ENCODE measurements around the gene KCNQ1. TPM values are rescaled to one million over a fixed set of nuclear protein-coding genes. Genes with fewer than 3 reads are reported as not detected.

KCNQ1 gene
- total RNA-seq, 1 donor from 2014 or later, result 7.9 TPM

DNA sequence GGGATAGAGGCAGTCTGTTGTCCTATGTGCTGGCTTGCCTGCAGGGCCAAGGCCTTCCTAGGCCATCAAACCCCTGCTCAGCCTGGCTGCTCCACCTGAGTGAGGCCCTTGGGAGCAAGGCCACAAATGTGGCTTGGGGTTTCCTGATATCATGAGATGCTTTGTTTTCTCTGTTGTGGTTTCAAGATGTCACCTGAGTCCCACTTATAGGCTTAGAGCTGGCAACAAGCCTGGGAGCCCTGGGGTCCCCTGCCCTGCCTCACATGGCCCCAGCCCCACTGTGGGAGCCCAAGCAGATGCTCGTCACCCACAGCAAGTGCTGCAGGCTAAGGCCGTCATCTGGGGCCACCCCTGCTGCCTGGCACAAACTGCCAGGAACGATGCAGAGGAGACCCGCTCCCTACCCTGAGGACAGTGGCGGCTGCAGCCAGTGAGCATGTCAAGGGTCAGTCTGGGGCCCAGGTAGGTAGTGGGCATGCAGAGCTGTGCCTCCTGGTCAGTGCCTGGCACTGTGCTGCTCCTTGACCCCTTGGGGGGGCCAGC lies 330.3 kb downstream of the KCNQ1 start:
- DNase-seq (ENCODE audit: low spot score), result no peak

DNA sequence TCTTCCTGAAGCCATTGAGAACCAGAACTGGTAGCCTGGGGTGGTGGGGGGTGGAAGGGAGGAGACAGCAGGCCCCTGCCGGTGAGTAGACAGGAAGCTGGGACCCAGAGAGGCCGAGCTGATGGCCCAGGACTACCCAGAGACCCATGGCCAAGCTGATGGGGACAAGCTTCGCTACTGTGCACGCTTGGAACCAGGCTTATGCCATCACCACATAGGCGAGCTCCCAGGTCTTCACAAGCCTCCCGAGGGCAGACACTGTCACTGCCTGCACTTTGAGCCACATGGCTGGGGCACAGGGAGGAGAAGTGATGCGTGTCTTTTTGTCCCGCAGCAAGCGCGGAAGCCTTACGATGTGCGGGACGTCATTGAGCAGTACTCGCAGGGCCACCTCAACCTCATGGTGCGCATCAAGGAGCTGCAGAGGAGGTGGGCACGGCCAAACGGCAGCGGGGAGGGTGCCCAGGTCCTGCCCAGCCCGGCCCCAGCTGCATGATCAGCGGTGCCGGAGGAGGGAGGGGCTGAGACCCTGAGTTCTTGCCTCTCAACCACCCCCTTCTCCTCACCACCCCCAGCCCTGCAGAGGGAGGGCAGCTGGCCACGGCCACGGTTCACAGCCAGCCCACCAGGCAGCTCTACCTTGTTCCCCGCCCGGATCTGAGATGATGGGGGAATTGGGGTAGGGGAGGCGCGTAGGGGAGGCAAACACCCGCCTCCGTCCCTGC lies 331.0 kb downstream of the KCNQ1 start:
- no peak for DNase-seq (ENCODE audit: low spot score)

DNA sequence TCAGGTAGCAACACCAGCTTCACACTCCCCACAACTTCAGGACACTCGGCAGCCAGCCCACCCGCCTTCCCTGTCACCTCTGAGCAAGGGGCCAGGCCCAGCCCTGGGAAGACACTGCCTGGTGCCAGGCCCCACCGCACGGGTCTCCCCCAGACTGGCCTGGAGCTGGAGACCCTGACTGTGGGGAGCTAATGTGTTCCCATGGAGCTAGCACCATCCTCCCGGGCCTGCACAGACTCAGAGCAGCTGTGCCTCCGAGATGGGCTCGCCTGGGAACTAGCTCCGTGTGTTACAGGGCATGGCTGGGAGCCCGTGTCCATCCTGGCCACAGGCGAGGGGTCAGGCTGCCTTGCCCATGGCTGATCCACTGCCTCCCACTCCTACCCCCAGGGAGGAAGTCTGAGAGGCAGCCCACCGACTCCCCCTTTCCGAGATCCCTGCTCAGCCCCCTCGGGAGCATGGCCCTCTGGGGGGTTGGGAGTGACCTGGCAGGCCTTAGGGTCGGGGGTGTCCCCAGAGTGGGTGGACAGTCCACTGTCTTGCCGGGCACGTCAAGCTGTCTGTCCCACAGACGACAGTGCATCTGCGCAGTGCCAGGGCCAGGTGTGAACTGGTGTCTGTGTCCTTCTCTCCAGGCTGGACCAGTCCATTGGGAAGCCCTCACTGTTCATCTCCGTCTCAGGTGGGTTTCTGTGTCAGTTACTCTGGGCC lies 331.7 kb downstream of the KCNQ1 start:
- no peak for DNase-seq (ENCODE audit: low spot score)

DNA sequence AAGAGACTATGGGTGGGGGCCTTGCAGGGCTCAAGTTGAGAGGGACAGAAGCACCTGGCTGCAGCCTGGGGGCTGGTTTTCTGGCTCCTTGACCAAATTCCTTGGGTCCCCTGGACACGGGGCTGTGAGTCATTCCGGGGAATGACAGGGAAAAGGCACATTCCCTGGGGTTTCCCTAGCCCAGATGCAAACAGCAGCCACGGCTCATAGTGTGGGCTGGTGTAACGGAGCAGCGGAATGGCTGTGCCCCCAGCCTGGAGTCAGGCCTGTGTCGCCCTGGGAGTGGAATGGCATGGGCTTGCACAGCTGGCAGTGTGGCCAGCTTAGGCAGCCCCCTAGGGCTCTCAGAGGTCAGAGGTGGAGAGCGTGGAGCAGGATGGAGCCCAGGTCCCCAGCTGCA lies 332.6 kb downstream of the KCNQ1 start:
- no peak for DNase-seq (ENCODE audit: low spot score)

DNA sequence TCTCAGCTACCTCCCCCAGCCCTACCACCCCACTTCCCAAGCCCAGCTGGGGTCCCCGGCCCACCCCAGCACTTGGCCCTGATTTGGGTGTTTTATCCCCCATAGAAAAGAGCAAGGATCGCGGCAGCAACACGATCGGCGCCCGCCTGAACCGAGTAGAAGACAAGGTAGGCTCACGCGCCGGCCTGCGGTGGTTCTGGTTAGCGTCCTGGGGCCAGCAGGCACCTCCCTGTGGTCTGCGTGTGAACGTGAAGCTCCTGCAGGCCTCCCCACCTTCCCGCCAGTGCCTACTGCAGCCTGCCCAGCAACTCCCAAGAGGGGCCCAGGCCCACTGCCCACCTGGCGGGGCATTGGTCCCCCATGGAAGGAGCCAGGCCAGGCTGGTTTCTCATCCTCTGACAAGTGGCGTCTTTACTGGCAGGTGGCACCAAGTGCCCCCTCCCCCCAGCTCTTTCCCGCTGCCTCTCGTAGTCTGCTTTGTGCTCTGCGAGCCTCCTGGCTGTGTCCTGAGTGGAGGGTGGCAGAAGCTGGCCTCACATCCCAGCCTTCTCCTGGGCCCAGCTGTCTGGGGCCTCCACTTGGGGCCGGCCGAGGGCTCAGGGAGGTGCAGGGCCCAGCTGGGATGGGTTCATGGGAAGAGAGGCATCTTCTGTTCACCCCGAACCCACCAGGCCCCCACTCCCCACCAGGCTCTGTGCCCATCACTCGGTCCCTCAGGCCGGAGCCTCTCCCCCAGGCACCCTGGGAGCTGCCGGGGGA lies 333.2 kb downstream of the KCNQ1 start:
- no peak for DNase-seq (ENCODE audit: low spot score)

DNA sequence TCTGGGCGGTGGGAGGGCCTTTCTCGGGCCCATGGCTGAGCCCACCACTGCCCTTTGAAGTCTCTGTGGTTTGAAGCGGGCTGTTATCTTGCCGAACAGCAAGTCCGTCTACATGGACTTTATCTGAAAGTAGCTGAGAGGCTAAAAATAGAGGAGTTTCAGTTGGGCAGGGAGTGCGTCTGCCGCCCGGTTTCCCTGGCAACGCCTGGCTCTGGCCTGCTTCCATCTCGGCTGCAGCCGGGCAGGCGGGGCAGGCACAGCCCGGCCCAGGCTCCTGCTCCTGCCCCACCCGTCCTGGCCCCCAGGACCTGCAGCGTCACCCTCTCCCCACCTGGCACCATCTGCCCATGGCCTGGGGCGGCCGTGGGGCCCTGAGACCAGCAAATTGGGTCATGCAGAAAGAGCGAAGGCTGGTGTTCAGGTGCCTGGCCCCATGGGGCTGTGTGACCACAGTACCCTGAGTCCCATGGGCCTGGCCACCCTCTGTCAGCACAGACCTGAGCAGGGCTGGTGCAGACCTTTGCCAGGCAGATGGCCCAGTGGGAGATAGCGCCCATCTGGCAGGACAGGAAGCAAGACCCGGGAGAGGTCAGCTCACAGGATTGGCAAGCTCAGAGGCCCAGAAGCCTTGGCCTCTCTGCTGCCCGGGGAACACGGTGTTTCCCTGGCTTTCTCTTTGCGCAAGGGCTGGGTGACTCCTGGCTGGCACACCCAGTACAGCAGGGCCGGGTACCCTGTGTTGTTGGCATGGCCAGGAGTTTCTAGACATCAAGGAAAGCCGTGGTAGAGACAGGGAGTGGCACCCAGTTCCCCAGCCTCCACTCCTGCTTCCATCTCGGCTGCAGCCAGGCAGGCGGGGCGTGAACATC lies 334.1 kb downstream of the KCNQ1 start:
- DNase-seq (ENCODE audit: low spot score), result peak; percentile 96

DNA sequence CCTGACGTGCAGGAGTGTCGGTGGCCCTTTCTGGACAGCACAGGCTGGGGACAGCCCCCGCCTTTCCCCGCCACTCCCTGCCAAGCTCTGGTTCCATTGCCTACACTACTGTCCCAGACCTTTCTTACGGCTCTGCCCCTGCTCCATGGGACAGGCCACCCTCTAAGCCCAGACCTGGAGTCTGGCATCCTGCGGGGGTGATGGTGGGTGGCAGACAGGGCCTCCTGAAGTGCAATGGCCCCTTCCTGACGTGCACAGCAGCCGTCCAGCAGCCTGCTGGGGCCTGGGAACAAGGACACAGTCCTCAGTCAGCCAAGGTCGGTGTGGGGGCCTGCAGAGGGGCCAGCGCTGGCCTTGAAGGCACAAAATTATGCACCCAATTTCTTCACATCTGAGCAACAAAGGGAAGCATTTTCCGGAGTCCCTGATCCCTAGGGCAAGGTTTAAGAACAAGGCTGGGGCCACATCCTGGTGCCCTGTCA lies 334.7 kb downstream of the KCNQ1 start:
- DNase-seq (ENCODE audit: low spot score), result no peak

DNA sequence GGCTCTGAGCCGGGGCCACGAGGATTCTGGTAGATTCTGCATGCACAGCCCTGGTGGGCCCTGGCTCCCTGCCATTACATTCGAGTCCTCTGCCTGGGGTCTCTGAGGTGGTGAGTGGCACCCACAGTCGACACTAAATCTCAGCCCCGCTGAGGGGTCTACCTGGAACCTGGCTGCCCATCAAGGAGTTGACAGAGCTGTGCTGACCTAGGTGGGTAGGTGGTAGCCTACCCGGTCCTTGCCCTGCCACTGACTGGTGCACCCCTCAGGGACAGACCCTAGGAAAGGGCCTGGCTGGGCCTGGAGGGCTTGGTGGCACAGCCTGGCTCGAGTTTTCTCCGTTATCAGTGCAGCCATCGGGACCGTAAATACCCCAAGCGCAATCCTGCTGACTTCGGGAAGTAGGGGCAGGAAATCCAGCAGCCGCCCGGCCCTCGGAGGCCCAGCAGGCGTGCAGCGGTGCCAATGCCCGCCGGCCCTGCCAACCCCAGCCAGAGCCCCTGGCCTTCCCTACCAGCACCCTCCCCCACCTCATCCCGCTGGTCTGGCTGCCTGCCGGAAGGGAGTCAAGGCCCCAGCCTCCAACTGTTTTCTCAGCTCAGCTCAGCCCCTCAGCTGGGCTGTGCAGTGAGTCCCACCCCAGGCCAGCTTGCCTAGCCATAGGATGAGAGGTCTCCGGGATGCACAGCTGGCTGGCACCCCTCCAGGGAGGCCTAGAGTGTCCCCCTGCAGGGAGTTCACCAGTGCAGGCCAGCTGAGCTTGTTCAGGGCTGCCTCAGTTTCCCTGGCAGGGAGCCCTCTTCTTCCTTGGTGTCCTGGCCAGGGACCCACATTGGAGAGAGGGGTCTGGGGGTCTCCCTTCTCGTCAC lies 335.4 kb downstream of the KCNQ1 start:
- peak; percentile 91 for DNase-seq (ENCODE audit: low spot score)

DNA sequence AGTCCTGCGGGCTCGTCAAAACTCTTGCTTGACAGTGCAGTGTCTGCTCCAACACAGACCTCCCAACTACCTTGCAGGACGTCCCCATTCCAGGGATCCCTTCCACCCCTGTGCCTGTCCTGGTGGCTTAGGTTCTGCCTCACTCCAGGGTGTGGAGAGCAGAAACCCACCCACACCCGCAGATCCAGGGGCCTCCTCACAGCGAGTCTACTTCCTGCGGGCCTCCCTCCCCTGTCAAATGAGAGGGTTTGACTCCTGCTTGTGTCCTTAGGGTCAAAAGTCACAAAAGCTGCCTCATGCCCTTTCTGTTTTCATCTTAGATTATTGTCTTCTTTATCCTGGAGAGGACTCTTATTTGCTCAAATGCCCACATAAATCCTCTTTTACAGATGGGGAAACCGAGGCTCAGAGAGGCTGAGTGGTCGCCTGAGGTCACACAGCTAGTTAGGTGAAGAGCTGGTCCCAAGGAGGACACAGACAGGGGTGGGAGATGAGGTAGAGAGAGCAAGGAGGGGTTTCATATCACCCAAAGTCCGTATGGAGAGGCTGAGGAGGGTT lies 336.1 kb downstream of the KCNQ1 start:
- DNase-seq (ENCODE audit: low spot score), result no peak

DNA sequence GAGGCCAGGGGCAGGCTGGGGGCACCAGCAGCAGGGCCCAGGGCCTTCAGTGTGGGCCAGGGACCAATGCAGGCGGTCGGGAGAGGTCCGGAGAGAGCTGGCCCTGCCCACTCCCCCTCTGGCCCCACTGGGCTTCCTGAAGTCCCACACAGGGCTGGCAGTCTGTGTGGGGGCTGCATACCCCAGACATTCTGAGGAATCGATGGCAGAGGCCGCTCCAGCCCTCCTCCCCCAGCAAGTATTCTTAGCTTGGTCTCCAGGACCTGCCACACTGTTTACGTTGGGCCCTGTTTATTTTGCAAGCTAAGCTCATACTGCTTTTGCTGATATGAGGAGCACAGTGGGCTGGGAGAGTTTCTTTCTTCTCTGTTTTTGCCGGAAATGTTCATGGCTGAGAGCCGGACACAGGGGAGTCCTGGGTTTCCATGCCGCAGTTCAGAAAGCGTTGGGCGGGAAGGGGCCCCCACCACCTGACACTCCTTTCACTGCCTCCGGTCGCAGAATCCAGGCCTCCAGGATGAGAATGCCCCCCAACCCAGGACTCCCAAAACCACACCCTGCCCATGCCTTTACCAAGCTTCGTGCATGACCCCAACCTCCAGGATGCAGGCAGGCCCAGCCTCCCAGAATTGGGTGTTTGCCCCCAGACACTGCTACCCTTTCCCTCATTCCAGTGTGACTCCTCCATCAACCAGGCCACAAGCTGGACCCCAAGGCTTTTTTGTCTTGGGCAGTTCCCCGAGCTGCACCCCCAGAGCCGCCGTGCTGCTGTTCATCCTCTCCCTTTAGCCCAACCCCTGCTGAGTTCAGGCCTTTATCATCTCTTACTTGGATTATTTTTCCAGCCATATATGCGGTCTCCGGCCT lies 336.8 kb downstream of the KCNQ1 start:
- peak; percentile 54 for DNase-seq (ENCODE audit: low spot score)

DNA sequence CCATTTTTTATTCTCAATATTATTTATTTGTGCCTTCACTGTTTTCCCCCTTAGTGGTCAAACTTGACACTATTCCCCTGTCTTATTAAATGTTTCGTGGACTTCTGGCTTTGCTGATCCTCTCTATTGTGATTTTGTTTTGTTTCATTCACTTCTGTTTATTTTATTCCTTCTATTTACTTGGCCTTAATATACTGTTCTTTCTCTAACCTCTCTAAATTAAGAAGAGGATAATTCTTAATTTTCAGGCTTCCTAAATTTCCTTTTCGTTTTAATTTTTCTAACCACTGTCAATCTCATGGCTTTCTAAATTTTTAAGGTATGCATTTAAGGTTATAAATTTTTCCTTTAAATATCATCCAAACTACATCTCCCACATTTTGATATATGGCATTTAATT lies 338.0 kb downstream of the KCNQ1 start:
- no peak for DNase-seq (ENCODE audit: low spot score)

DNA sequence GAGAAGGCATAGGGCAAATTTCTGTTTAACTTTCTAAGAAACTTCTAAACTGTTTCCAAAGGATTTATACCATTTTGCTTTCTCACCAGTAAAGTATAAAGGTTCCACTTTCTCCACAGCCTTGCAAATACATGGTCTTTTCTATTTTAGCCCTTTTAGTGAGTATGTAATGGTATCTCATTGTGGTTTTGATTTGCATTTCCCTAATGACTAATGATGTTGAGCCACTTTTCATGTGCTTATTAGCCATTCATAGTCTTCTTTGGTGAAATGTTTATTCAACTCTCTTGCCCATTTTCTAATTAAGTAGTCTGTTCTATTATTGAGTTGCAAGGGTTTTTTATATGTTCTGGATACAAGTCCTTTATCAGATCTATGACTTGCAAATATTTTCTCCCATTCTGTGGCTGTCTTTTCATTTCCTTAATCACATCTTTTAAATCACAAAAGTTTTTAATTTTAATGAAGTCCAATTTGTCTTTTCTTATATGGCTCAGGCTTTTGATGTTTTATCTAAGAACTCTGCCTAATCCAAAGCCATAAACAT lies 338.8 kb downstream of the KCNQ1 start:
- no peak for DNase-seq (ENCODE audit: low spot score)

DNA sequence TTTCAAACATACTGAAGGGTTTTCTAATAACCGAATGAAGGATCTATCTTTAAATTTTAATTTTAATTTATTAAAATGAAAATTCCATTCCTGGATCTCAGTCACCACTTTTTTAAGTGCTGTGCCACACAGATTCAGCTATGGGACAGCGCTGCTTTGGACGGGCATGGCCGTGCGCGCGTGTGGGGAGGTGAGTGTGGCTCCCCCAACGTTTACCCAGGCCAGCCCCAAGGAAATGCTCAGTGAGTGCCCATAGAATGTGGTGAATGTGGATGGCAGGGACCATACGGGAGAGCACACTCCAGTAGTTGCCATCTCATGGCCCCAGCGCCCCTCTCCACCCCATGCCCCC lies 343.0 kb downstream of the KCNQ1 start:
- DNase-seq (ENCODE audit: low spot score), result no peak

DNA sequence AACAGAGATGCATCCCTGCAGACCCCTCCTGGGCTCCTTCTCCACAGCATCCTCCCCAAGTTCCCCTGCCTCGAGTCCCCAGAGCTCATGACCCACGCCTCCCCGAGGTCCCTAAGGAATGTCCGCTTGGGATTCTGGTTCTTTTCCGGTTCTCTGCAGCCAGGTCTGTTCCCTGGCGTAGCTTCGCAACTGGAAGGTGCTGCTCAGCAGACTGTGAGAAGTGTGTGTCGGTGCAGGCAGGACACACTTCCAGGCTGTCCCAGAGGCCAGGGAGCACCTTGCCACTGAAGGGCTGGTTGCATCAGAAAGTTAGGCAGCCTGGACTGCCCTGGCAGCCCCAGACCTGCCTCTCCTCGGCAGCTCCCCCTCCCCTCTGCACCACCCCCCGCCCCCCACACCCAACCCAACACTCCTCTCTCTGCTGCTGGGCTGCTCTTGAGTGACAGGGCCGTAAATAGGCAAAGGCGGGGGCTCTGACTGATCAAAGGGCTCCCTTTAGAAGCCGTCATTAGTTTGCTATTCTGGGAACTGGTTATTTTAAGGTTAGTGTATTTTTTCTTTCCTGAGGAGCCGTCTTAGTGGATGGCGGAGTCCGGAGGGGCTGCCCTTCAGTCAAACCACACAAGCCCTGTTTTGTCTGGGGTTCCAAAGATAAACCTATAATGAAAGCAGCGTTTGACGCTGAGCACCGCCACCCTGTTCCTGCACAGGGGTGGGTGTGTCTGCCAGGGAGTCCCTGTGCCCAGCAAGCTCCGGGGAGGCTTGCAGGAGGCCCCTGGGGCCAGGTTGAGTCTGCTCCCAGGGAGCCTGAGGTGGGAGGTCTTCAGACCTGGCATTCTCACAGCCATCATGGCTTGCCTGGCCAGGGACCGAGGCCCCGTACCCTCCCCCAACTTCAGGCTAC lies 343.6 kb downstream of the KCNQ1 start:
- peak; percentile 61 for DNase-seq (ENCODE audit: low spot score)

DNA sequence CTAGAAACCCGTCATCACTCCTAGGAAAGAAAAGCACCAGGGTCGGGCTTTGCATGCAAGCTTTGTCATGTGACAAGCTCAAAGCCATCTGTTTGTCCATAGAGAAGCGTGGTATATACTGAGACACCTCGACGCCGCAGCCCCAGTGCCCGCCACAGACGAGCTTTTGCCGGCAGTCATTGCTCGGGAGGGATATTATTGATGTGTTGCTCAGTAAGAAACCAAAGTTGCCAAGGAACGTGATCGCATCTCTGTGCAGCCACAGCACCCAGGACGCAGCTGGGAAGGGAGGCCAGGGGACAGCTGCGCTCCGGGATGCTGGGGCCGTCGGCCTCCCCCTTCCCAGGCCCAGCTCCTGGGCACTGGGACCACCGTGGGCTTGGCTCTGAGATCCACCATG lies 344.5 kb downstream of the KCNQ1 start:
- DNase-seq (ENCODE audit: low spot score), result no peak

DNA sequence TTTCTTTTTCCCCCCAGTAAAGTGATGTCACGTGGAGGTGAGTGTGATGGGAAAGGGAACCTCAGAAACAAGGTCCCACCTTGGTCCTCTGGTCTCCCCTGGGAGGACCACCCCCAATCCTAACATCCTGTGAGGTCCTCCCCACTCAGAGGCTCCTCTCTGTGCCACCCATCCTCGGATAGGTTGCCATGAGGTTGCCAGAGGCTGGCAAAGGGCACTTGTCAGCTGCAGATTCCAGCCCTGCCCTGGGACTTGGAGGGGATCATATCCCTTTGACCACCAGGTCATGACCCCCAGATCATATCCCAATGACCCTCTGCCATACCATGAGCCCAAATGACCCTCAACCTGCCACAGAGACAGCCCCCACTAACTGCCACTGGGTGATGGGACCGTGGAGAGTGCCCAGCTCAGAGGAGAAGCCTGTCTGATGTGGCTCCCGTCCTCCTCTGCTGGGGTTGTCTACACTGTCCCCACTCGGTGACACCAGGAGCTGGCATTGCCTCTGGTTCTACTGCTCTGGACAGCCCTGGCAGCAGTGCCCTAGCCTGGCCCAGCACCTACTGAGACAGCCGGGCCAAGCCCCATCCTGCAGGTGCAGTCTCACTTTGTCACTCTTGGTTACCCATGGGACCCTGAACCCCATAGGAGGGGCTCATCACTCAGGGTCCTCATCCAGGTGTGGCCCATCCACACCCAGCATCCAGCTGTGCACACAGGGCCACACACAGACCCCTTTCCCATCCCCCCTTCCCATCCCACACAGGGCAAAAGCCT lies 345.2 kb downstream of the KCNQ1 start:
- DNase-seq (ENCODE audit: low spot score), result no peak

DNA sequence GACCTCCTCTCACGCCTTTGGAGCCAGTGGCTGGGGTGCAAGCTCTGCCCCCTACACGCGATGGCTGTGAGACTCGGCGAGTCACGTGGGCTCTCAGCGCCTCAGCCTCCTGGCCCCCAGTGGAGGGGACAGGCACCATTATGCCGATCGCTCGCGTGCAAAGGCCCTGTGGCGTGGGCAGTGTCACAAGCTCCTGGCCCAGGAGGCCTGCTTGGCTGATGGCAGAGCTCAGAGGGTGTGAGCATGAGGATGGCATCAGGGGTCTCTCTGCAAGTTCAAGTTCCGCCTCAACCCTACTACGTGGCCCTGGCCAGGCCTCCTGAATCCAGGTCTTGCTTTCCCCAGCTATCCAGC lies 345.7 kb downstream of the KCNQ1 start:
- no peak for DNase-seq (ENCODE audit: low spot score)

Measured in umbilical cord (tissue), 2 donors.